Heart right ventricle (tissue), 16 donors: ENCODE data around the gene TXNRD1. TPM values are rescaled to one million over a fixed set of nuclear protein-coding genes. Genes with fewer than 3 reads are reported as not detected.
"Not testable (repeated sequence)": the region's sequence is repeated elsewhere in the genome, so short reads cannot be mapped to it uniquely, and the experiment has no call there.

ENCODE experiments used
- ATAC-seq, 8 donors: fragments of 200-7000 bp; cut with Tn5 transposase; one replicate each; pipeline ENCODE4 v1.9.1; 2020; ENCODE audit warnings: mild to moderate bottlenecking in 8 of 8, moderate library complexity in 8 of 8, moderate number of reproducible peaks in 1 of 8
- DNase-seq, 2 donors: peaks; one replicate each; pipeline ENCODE4 v3.0.0-alpha.2; 2020
- H3K27ac ChIP-seq, 10 donors: fragments of 200-600 bp; sonication (generic) in 2 of 10; one replicate each; pipeline versions ENCODE4 v1.5.0 to v1.8.0; 2020 to 2022; ENCODE audit warnings: mild to moderate bottlenecking in 3 of 10
- H3K27me3 ChIP-seq, 7 donors: fragments of 200-600 bp; one replicate each; pipeline ENCODE4 v1.8.0; 2021 to 2022; ENCODE audit warnings: mild to moderate bottlenecking in 2 of 7
- H3K36me3 ChIP-seq, 9 donors: fragments of 200-600 bp; sonication (generic) in 1 of 9; one replicate each; pipeline versions ENCODE4 v1.5.0 to v1.8.0; 2020 to 2022; ENCODE audit warnings: mild to moderate bottlenecking in 2 of 9
- H3K4me1 ChIP-seq, 9 donors: fragments of 200-600 bp; sonication (generic) in 1 of 9; one replicate each; pipeline versions ENCODE4 v1.5.0 to v1.8.0; 2020 to 2022; ENCODE audit warnings: mild to moderate bottlenecking in 4 of 9
- H3K4me3 ChIP-seq, 10 donors: fragments of 200-600 bp; sonication (generic) in 2 of 10; one replicate each; pipeline versions ENCODE4 v1.5.0 to v1.8.0; 2020 to 2022; ENCODE audit warnings: mild to moderate bottlenecking in 7 of 10, moderate library complexity in 2 of 10
- H3K9me3 ChIP-seq, 11 donors: fragments of 200-600 bp in 10 of 11; sonication (generic) in 2 of 11; one replicate each; pipeline versions ENCODE4 v1.5.0 to v1.8.0; 2013 to 2022; ENCODE audit warnings: mild to moderate bottlenecking in 2 of 11, control low read depth in 1 of 11, moderate library complexity in 1 of 11
- WGBS, 2 donors: extraction: QIAGEN DNeasy Blood & Tissue Kit; methylation state at CpG; one replicate each; pipeline ENCODE4 v1.1.7; 2013; ENCODE audit warnings: inconsistent platforms in 1 of 2; 5-methylcytosine and 5-hydroxymethylcytosine counted together
- intact Hi-C, 10 donors: fragments of 100-400 bp; cut with DNase I; formaldehyde crosslinking; loops; one replicate each; pipeline versions ENCODE4 v1.11.1 to v1.14.2; 2022
- polyA plus RNA-seq, 2 donors: library from polyadenylated mRNA; stranded (reverse); fragments of 200-250 nt; gene quantifications; one replicate each; pipeline ENCODE4 v1.2.3, GENCODE V29; 2013
- total RNA-seq, 10 donors: library from RNA; stranded (reverse); fragmentation: NEBNext Ultra II Directional in 3 of 10; extraction: Animal tissue kit (Norgen Biotek cat#: 25700) in 3 of 10; gene quantifications; one replicate each; pipeline versions ENCODE4 v1.2.1 to v1.2.4, GENCODE V29; 2021 to 2023
- TF ChIP-seq, protein P1 (sequence below), 9 donors: fragments of 200-600 bp; sonication (generic) in 2 of 9; IDR thresholded peaks; one replicate each; pipeline versions ENCODE4 v1.5.0 to v1.8.0; 2021 to 2022; ENCODE audit warnings: antibody characterized with exemption in 9 of 9, mild to moderate bottlenecking in 5 of 9, moderate library complexity in 1 of 9
- donor health status: Arrhythmogenic right ventricular cardiomyopathy.
- donor health status: ischemic (EF 13 %, LVEDD 7.1; RV severe dilation, severe dysfunction).
- donor health status: healthy with polysubstance abuse.
- donor health status: DM: no; HTN: yes; CAD: no.
- donor health status: DM: no; HTN: no; CAD: no.
- donor health status: ischemic (EF 25% LVEDD 6.9; RV normal size, moderate dysfunction).
- donor health status: ischemic (EF 25% LVEDD 5.7; RV mildly dilated, moderate dysfunction).
- donor health status: healthy.
- donor health status: DM: yes; HTN: yes; CAD: no.
- donor health status: Ischemic cardiomyopathy.
- donor health status: ischemic (EF 35%, LVEDD 5.7; RV mildly dilated, moderate dysfunction).
- donor health status: nonischemic (EF 11% LVEDD 7.7; RV severe dilation, severe dysfunction).
- donor health status: DM: yes; HTN: yes; CAD: no.
- donor health status: PGD.
- donor health status: ischemic (EF 29% LVEDD 5.4; RV normal size, mild dysfunction).
- donor health status: nonischemic (EF 23%, LVEDD 6.1; RV moderate dilation, normal function).

The TXNRD1 gene
- total and polyA plus RNA-seq, 12 donors: 20.6 to 113 (median 79.5) TPM

DNA sequence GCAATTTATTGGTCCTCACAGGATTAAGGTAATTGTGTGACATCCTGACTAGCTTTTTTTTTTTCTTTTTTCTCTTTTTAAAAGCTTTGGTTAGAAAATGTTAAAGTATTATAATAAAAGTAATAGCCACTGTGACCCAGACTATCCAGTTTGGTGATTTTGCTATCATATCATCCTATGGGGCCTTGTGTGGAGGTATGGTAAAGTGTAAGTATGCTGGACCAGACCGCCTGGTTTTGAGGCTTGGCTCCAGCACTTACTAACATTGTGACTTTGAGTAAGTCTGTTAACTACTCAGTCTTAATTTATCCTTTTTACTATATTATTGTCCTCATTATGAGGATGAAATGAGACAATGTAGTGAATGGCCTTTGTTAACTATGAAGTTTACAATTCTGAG lies 103.4 kb downstream of the TXNRD1 start:
- WGBS, 2 donors: 88 to 95% methylated on average over 1 of the region's 1 CpG
- Histone ChIP-seq H3K36me3 (peaks cover 0 to 91% (median 59%) of the 10 kb centered on the region in 9 donors), H3K9me3 (no peaks in the 10 kb centered on the region), H3K27me3 (no peaks in the 10 kb centered on the region), H3K4me3 (no peak overlapping the region), H3K27ac (no peak overlapping the region), H3K4me1 (peaks cover 0 to 4% (median 0%) of the 10 kb centered on the region in 9 donors)
- TF ChIP-seq, protein P1, sequence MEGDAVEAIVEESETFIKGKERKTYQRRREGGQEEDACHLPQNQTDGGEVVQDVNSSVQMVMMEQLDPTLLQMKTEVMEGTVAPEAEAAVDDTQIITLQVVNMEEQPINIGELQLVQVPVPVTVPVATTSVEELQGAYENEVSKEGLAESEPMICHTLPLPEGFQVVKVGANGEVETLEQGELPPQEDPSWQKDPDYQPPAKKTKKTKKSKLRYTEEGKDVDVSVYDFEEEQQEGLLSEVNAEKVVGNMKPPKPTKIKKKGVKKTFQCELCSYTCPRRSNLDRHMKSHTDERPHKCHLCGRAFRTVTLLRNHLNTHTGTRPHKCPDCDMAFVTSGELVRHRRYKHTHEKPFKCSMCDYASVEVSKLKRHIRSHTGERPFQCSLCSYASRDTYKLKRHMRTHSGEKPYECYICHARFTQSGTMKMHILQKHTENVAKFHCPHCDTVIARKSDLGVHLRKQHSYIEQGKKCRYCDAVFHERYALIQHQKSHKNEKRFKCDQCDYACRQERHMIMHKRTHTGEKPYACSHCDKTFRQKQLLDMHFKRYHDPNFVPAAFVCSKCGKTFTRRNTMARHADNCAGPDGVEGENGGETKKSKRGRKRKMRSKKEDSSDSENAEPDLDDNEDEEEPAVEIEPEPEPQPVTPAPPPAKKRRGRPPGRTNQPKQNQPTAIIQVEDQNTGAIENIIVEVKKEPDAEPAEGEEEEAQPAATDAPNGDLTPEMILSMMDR (IDR thresholded peaks at IDR 0.05): no peak
- no peak for ATAC-seq
- intact Hi-C loops: no loop called here
- no peak for DNase-seq

DNA sequence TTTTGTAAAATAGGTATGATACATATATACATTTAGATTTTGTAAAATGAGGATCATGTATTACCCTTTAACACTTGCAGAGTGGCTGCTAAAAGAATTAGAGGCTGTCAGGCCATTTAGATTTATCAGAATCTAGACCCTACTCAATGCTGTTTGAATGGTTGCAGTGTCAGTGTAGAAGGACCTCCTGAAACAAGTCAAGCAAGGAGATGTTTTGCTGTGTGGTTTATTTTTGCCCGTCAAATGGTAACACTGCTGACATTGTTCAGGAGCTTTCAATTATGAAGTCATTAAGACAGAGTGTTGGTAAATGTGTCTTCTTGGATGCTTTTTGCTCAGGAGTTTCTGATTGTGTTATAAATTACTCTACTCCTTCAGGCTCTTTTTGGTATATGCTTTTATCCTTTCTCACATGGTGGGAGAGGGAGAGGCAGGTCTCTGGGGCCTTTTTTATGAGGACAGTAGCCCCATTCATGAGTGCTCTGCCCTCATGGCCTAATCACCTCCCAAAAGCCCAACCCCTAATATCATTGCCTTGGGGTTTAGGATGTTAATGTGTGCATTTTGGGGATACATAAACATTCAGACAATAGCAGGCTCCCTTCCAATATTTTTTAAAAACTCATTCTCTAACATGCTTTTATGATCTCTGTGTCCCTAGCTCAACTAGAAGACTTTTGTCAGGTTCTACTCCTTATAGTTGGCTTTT lies 104.5 kb downstream of the TXNRD1 start:
- ATAC-seq (no peak), DNase-seq (no peak)
- Histone ChIP-seq H3K36me3 (peaks cover 0 to 91% (median 55%) of the 10 kb centered on the region in 9 donors), H3K27me3 (no peaks in the 10 kb centered on the region), H3K4me3 (no peak overlapping the region), H3K4me1 (no peaks in the 10 kb centered on the region), H3K9me3 (no peaks in the 10 kb centered on the region), H3K27ac (no peak overlapping the region)
- intact Hi-C loops: no loop called here
- TF ChIP-seq, protein P1 (IDR thresholded peaks at IDR 0.05): no peak
- WGBS, 2 donors: 88 to 94% methylated on average over 1 of the region's 1 CpG

DNA sequence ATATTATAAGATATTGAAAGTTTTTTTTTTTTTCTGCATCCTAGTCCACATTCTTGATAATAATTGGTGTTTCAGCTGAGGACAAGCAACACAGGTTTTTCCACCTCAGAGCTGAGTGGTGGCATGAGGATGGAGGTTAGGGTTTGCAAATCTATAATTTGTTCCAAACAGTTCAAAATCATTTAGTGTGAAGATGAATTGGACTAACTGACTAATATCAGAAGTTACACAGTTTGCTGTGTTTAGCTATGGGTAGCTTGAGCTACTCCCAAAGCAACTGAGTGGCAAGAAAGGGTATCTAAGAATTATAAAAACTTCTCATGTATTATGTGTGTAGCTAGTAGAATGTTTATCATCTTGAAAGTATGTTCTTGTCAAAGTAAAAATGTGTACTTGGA lies 105.0 kb downstream of the TXNRD1 start:
- DNase-seq (no peak), ATAC-seq (no peak)
- H3K36me3 ChIP-seq: peaks cover 0 to 91% (median 55%) of the 10 kb centered on the region in 9 donors
- H3K4me3 ChIP-seq: no peak overlapping the region
- no peaks in the 10 kb centered on the region for H3K9me3 ChIP-seq
- intact Hi-C loops: no loop called here
- no peaks in the 10 kb centered on the region for H3K27me3 ChIP-seq
- H3K27ac ChIP-seq: no peak overlapping the region
- H3K4me1 ChIP-seq: no peaks in the 10 kb centered on the region
- TF ChIP-seq, protein P1 (IDR thresholded peaks at IDR 0.05): no peak

DNA sequence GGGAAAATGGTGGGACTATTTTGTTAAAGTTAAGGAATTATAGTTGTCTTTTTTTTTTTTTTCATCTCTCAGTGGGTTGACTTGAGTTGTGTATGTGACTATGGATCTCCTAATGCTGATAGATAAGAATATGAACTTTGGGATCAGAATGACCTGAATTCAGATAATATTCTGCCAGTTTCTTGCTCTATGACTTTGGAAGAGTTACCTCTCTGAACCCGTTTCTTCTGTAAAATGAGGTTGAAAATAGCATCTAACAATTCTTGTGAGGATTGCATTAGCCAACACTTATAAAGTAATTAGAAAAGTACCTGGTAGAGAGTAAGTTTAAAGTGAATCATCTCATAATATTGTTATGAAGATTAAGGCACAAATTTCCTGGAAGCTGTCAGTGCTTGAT lies 106.4 kb downstream of the TXNRD1 start:
- intact Hi-C loops: no loop called here
- H3K36me3 ChIP-seq: peaks cover 0 to 91% (median 64%) of the 10 kb centered on the region in 9 donors
- H3K27ac ChIP-seq: no peak overlapping the region
- TF ChIP-seq, protein P1 (IDR thresholded peaks at IDR 0.05): no peak
- ATAC-seq (no peak), DNase-seq (no peak)
- 95 to 98% methylated on average over 1 of the region's 1 CpG for WGBS, 2 donors
- H3K4me1 ChIP-seq: no peaks in the 10 kb centered on the region
- H3K9me3 ChIP-seq: no peaks in the 10 kb centered on the region
- no peaks in the 10 kb centered on the region for H3K27me3 ChIP-seq
- H3K4me3 ChIP-seq: no peak overlapping the region

DNA sequence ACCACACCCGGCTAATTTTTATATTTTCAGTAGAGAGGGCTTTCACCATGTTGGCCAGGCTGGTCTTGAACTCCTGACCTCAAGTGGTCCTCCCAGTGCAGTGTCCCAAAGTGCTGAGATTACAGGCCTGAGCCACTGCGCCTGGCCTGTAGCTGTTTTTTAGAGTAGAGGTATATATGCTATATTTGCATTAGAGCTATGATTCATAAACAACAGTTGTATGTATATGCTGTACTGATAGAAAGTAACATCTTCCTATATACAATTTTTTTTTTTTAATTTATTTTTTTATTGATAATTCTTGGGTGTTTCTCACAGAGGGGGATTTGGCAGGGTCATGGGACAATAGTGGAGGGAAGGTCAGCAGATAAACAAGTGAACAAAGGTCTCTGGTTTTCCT lies 107.0 kb downstream of the TXNRD1 start:
- H3K27me3 ChIP-seq, H3K4me1 ChIP-seq, H3K9me3 ChIP-seq, H3K4me3 ChIP-seq, intact Hi-C loops, ATAC-seq, DNase-seq, H3K27ac ChIP-seq: not testable (repeated sequence)
- H3K36me3 ChIP-seq: peaks cover 0 to 91% (median 62%) of the 10 kb centered on the region in 9 donors
- 98 to 99% methylated on average over 2 of the region's 2 CpGs for WGBS, 2 donors
